Prostate gland (tissue), 2 donors: ENCODE results near the gene SRGAP1.

ENCODE experiments used
- CTCF ChIP-seq, 4 experiments: fragments of 200-600 bp in 2 of 4; fragments of 450-650 bp in 2 of 4; sonication (generic) in 2 of 4; IDR thresholded peaks; 1 replicate in 3 of 4; 2 replicates in 1 of 4; pipeline ENCODE4 v1.5.1; 2016 to 2019; ENCODE audit warnings: antibody characterized with exemption in 4 of 4, mild to moderate bottlenecking in 2 of 4, moderate library complexity in 2 of 4
- POLR2A ChIP-seq: fragments of 450-650 bp; IDR thresholded peaks from one replicate; pipeline ENCODE4 v1.6.1; 2016; ENCODE audit warnings: antibody characterized with exemption, mild to moderate bottlenecking

DNA sequence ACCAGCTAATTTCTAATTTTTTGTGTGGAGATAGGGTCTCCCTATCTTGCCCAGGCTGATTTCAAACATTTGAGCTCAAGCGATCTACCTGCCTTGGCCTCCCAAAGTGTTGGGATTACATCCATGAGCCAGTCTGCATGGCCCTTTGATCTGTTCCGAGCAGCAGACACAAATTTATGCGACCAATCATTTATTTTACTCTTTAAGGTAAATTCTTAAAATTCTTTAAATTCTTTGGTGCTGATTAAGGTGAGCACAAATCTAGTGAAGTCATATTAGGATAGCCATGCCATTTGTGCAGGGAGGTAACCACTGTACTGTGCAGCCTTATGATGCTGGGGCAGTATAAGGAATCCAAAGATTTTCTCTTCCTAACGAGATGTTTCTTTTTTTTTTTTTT, 135.7 kb downstream of the SRGAP1 start:
- no peak for TF ChIP-seq CTCF (IDR thresholded peaks at IDR 0.05)
- TF ChIP-seq POLR2A: no peak
